ENCODE data around the gene ZMYND10.

ZMYND10 gene

DNA sequence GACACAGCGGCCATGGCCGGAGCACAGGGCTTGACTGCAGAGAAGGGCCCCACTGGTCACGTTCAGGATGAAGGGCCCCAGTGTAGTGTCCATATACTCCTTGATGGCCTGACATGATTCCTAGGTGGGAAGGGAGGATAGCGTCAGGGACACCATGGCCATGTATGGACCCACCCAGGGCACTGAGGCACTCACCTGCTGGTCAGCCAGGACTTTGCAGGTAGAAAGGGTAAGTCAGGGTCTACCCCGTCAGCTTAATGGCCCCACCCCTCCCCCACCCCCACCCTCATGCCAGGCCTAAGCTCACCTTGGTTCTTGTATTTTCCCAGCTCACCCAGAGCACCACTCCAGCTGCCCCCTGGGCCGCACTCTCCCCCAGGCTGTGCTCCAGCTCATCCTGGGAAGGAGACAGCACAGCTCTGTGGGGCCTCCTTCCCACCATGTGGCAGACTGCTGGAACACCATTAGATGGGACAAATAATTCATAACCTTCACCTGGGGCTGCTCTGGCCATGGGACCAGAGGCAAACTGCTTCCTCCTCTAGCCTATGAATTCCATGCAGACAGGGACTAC, 44.8 kb downstream of the ZMYND10 start:
- no peak for DNase-seq

DNA sequence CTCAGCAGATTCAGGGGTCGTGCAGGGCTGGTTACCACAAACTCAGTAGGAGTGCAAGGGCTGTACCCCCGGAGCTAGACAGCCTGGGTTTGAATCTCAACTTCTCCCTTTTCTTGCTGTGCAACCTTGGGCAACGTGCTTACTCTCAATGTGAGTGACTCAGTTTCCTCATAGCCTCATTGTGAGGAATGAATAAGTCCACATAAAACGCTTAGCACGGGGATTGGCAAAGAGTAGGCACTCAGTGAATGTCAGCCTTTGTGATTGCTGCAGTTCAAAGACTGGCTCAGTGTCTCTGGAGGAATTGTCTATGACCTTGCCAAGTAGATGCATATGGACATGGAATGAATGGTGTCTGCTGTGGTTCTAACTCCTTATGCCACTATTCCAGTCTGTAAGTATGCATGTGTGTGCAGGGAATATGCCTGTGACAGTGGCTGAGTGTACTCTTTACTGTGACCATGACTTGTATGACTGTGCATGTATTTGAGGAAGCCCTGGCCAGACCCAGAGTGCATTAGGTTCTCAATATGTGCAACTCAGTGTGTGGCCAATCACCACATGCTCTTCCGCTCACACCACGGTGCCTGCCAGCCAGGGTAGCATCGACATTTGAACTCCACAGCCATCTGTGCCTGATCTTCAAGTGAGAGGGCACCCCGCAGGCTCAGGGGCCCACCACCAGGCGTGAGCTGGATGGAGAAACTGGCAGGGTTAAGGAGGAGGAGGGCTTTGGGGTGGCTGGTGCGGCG, 45.4 kb downstream of the ZMYND10 start:
- no peak for DNase-seq

DNA sequence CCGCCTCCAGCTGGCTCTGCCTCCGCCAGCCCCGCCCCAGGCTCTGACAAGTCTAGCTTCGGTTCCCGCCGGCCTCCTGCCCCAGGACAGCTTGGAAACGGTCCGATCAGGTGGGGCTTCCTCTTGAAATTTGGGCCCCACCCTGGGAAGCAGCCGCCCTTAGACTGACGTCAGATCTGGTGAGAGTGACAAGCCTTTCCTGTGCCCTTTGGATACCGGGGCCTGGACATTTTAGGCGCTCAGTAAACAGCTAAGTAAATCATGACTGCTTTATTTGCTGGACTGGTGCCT, 45.9 kb downstream of the ZMYND10 start:
- DNase-seq = no peak

DNA sequence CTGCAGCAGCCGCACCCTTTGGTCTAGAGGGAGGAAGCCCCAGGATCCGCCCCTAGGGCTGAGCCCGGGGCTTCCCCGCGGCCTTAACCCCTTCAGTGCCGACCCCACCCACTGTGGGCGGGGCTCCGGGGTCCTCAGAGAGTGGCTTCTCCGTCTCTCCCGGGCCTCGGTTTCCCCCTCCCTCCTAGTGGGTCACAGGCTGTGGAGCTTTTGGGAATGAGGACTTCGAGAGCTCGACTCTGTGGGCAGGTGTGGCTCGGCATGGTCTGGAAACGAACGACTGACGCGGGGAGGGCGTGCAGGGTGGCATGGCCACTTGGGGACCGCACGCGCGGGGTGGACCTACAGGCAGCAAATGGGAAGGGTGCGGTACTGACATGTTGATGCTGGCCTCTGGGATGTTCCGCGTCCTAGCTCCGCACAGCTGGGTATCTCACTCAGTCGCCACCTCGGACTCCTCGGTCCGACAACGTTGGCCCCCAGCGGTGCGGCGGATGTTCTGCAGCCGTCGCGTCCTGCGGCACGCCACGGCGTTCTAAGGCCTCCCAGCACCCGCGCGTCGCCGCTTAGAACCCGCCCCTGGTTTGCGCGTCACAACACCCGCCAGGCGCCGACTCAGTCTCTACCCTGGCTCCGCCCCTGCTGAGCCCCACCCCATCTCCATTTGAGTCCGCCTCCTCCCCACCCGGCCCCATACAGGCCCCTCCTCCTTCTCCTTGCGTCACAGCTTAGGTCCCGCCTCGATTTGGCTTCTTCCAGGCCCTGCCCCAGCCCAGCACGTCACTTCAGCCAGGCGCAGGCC, 46.5 kb downstream of the ZMYND10 start, which contains the start of the genes HYAL3 and NAA80:
HYAL3 (minus strand) TSS at position 570 of the 802 bp plus-strand sequence. CDS start 3,803 bp downstream, outside the sequence.
NAA80 (minus strand) TSS at position 570 of the 802 bp plus-strand sequence. CDS start 1,942 bp downstream, outside the sequence.
- peak; percentile 96 to 100 (median 99) for DNase-seq

DNA sequence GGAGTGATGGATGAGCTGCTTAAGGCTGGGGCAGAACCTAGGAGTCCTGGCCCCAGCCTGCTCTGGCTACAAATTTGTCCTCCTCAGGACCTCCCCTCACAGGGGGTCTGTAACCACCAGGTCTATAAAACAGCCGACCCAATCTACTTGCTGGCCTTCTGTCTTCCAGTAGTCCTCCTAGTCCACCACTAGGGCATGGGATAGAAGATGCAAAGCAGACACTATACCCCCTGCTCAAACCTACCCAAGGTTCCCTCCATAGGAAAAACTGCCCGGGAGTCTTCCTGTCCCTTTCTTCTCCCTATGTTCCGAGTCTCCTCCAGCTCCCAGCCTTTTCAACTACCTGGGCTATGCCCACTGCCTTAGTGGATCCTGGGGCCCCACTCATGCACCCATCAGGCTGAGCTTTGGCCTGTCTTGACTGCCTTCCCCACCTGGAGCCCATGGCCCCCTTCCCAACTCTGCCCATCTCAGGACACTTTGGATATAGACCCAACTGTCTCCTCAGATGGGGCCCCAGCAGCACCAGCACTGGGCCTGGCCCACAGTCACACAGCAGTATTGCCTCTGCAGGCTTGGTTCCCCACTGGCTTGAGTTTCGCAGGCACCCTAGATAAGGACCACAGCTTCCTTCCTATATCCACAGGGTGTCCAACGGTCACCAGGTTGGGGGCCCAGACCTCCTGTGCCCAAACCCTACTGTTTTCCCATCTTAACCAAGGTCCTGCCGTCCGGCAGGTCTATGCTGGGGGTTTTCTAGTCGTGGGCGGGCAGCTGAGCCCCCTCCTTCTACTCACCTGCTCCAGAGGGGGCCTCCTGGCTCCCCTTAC, 47.4 kb downstream of the ZMYND10 start:
- DNase-seq = peak in 1 of 6 experiments; percentile 31

DNA sequence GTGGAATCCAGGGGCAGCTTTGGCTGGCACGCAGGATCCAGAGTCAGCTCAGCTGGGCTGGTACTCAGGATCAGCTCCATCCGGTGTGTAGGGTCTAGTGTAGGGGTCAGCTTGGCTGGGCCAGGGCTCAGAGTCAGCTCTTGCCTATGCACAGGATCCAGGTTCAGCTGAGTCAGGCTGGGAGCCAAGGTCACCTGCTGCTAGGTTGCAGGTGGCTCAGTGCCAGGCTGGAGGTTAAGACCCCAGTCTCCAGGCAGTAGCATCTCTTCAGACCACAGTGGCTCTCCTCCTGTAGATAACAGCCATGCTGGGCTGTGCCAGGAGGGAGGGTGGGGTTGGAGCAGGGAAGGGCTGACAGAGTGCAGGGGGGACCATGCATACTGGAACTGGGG, 48.2 kb downstream of the ZMYND10 start:
- no peak for DNase-seq

DNA sequence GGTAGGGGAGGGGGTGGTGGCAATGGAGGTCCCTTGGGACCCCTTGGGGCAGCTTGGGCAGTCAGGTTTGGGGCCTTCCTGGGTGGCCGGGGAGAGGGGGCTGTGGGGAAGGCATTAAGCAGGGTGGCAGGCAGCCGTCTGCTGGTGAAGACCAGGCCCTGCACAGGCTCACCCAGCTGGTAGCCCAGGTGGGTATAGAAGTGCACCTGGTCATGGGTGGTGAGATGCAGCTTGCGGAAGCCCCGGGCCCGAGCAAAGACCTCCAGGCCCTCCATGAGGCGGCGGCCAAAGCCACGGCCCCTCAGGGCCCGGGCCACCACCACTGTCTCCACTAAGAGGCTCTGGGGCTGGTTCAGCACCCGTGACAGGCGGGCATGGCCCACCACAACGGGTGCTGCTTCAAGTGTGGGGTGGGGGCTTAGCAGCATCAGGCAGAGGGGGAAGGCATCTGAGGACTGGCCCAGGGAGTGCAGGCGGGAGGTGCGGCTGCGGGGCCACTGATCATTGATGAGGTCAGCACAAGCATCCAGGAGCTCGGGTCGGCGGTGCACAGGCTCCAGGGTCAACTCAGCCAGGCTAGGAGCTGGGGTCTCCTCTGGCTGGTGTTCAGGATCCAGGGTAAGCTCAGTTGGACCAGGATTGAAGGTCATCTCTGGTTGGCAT, 48.7 kb downstream of the ZMYND10 start:
- DNase-seq = no peak

DNA sequence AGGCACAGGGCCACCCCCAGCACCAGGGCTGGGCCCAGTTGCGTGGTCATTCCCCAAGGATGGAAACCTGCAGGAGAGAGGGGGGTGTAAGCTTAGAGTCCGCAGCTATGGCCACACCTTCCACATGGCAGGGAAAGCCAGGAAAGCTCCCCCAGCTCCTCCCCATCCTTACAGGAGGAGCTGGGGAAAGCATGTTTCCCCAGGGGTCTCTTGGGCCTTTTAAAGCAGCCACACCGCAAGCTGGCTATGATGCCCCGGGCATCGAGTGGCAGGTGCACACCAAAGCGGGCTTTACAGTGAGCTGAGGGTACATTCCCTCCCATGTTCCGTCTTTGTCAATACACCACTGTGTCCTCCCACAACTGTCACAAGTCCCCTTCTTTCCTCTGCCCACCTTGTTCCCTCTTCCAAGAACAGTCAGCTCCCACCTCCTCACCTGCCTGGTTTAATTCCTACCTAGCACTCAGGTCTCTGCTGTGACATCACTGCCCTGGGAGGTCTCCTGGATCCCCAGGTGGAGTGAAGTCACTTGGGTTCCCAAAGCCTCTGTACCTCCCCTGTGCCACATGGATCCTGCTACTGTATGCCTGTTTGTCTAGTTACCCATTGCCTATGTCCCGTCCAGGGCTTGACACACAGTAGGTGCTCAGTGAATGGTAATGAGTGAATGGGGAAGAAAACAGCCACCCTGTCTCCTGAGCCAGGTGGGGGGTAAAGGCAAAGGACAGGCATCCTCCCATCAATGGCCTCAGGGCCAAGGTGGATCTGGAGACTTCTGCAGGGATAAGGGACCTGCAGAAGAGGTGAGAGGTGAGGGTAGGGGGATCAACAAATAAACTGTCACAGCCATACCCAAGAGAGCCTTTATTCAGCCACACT, 49.7 kb downstream of the ZMYND10 start:
- no peak for DNase-seq

DNA sequence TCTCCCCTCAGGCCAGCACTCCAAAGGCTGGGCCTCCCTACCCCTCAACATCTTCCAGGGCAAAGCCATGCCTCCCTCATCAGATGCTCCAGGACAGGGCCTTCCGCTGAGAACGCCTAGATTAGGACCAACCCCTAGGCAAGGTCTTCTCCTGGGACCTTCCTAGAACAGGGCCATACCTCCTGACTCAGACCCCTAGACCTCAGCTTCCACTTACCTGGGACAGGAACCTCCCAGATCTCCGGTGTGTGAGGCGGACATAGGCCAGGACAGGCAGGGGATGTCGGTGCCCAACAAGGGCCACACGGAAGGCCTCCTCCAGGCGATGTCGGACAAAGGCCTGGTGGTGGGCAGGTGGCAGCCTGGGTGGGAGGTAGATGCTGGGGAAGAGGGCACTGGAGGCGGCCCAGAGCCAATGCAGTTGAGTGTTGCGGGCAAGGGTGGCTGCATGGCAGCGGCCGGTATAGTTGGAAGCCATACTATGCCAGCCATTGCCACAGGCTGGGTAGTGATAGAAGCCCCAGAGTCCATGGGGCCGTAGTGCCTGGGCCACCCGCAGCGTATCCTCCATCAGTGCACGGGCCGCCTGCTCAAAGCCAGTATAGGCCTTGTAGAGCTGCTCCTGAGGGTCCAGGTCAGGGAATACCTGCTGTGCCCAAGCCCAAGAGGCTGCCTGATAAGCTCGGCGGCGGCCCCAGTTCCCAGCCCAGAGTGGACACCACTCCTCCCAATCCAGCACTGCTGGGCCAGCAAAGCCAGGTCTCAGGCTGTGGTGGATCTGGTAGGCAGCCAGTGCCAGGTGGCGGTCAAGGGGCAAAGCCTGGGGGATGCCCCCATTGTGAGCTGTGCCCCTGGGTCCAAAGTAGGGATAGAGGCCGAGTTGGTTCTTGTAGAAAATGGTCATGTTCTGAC, 50.8 kb downstream of the ZMYND10 start:
- DNase-seq = no peak

DNA sequence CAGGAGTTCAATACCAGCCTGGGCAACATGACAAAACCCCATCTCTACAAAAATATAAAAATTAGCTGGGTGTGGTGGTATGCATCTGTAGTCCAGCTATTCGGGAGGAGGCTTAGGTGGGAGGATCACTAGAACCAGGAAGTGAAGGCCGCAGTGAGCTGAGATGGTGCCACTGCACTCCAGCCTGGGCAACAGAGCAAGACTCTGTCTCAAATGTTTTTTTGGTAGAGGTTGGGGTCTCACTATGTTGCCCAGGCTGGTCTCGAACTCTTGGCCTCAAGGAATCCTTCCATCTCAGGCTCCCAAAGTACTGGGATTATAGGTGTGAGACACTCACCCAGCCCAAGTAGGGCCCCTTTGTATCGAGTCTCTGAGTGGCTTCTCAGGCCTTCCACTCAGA, 51.4 kb downstream of the ZMYND10 start:
- no peak for DNase-seq

DNA sequence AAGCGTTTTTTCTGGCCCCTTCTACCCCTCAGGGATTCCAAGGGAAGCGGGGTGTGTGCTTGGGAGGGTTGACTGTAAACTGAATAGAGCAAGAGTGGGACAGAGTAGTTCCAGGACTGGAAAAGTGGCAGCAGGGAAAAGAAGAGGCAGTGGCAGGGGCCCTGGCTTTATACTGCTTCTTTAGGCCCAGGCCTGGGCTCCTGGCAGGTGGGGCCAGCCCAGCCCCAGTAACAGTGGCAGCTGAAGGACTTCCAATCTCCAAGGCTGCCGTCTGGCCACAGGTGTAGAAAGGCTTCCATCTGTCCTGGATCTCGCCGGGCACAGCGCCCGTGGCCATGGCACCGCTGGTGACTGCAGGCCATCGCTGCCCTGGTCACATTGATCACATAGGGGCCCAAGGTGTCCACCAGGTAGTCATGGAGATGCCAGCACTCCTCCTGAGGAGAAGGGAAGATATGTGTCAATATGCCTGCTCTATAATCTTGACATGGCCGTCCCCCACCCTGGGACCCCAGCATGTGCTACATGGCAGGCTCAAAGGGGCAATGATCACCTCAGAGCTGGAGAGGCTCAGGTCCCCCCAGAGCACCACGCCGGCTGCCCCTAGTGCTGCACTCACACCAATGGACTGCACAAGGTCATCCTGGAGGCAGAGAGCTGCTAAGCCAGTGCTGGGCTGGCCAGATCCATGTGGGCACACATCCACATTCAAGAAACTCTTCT, 52.3 kb downstream of the ZMYND10 start:
- no peak for DNase-seq

DNA sequence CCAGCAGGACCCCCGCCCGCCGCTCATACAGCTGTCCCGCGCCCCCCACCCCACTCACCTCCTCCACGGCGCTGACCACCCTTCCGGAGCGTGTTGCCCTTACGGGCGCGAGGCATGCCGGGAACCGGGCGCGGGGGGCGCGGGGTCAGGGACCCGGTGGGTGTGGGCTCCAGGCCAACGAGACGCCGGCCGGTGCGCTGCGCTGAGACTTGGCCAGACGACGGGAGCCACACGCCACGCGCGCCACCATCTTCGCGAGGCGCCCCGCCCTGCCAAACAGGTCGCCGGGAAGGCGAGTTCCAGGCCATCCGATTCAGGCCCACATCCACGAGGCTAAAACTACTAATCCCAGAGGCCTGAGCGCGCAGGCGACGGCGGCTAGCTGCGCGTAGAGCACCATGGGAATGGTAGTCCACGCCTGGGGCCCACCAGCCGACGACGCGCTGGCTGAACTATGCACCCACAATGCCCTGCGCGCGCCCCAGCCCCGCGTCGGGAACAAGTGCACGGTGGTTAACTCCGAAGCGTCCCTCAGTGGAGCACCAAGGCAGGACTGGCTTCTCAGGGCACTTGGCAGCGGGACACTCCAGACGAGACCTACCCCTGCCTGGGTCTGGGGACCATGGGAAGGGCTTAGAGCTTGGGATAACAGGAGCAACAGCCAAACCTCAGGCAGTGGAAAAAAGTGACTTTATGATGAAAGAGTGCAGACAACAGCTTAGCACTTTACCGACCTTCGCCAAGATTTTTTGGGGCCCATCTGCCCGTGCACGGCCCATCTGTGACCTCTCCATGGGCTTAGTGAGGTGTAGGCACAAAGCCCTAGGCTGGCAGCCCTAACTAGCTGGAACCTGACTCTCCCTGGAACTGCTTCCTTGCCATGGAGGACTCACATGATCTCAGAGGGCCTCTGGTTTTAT, 53.1 kb downstream of the ZMYND10 start, which contains the start of gene IFRD2:
IFRD2 (minus strand) TSS at position 271 of the 920 bp plus-strand sequence; CDS start at position 116, 155 bp downstream.
- peak; percentile 86 to 95 (median 94) for DNase-seq
